H54 (cell line): Measurements from ENCODE around the gene SRSF11.
"Not testable (repeated sequence)": the region's sequence is repeated elsewhere in the genome, so short reads cannot be mapped to it uniquely, and the experiment has no call there.

Source experiments
- DNase-seq: peaks from one replicate; pipeline ENCODE4 v3.0.0; 2011; ENCODE audit warnings: low spot score, mixed read lengths; ENCODE audit not compliant: insufficient read length
- FAIRE-seq: peaks from 3 replicates; lab custom pipeline; 2011; peaks lifted over from hg19 to GRCh38; lab: Jason Lieb, UNC
- POLR2A ChIP-seq: IDR thresholded peaks from 2 replicates; pipeline ENCODE4 v1.6.1; 2011; ENCODE audit warnings: low read depth, mild to moderate bottlenecking, low read length

The SRSF11 gene

GRCh38 chr1:70221238-70222121, at the start of gene SRSF11:
SRSF11 (plus strand) TSS chr1:70221380; CDS start chr1:70221637, 257 bp downstream.
- DNase-seq = peak; percentile 66
- TF ChIP-seq POLR2A = peak; percentile 41
- FAIRE-seq = peak; percentile 87

DNA sequence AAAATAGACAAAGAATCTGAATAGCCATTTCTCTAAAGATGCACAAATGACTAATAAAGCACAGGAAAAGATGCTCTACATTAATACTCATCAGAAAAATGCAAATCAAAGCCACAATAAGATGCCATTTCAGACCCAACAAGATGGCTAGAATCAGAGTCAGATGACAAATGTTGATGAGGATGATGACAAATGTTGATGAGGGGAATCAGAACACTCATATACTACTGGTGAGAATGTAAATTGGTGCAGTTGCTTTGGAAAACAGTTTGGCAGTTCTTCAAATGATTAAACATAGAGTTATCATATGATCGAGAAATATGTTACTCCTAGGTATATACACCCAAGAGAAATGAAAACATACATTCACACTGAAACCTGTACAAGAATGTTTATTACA, 49.7 kb upstream of the SRSF11 start:
- no peak for TF ChIP-seq POLR2A
- DNase-seq (no peak), FAIRE-seq (peak; percentile 27)

GRCh38 chr1:70185181-70185580, 36.0 kb upstream of the SRSF11 start:
- not testable (repeated sequence) for FAIRE-seq, DNase-seq

DNA sequence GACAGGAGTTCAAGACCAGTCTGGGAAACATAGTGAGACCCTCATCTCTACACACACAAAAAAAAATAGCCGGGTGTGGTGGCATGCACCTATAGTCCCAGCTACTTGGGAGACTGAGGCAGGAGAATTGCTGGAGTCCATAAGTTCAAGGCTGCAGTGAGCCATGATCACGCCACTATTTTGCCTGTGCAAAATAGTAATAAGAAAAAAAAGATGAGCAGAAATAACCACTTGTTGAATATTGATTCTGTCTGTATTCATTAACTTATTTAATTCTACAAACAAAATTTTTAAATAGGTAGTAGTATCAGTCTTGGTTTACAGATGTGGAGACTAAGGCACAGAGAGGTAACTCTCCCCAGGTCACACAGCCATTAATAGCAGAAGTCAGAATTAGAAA, 32.7 kb upstream of the SRSF11 start:
- FAIRE-seq = no peak
- no peak for TF ChIP-seq POLR2A
- DNase-seq = no peak

DNA sequence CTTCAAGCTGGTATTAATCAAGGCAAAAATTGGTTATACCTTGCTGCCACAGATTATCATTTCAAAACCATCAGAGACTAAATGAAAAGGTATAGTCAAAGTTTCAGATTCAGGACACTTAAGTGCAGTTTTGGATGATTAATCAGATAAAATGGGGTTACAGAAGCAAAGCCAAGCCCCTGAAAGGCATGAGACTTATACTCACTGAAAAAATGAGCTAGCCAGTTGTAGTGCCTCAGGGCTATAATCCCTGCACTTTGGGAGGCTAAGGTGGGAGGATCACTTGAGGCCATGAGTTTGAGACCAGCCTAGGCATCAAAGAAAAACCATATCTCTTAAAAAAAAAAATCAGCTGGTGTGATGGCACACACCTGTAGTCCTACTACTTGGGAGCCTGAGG, 31.0 kb upstream of the SRSF11 start:
- DNase-seq (no peak), FAIRE-seq (no peak)
- TF ChIP-seq POLR2A = no peak

DNA sequence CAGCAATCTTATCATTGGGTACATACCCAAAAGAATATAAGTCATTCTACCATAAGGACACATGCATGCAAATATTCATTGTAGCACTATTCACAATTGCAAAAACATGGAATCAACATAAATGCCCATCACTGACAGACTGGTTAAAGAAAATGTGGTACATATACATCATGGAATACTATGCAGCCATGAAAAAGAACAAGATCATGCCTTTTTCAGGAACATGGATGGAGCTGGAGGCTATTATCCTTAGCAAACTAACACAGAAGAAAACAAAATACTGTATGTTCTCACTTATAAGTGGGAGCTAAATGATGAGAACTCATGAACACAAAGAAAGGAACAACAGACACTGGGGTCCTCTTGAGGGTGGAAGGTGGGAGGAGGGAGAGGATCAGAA, 28.7 kb upstream of the SRSF11 start:
- not testable (repeated sequence) for FAIRE-seq, DNase-seq

GRCh38 chr1:70194601-70195000, 26.6 kb upstream of the SRSF11 start:
- FAIRE-seq (no peak), DNase-seq (no peak)
- TF ChIP-seq POLR2A = no peak

- FAIRE-seq = no peak
- TF ChIP-seq POLR2A = no peak
Observed at GRCh38 chr1:70195342-70195741, 25.8 kb upstream of the SRSF11 start.

DNA sequence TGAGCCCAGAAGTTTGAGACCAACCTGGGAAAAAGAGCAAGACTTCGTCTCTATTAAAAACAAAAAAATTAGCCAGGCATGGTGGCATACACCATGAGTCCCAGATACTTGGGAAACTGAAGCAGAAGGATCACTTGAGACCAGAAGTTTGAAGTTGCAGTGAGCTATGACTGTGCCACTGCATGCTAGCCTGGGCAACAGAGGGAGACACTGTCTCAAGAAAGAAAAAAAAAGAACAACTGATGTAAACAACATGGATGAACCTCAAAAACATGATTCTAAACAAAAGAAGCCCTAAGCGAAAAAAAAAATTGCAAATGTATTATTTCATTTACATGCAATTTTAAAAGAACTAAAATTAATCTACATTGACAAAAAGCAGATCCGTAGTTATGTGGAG, 24.8 kb upstream of the SRSF11 start:
- no peak for TF ChIP-seq POLR2A
- DNase-seq (no peak), FAIRE-seq (peak; percentile 33)

More at GRCh38 chr1:70195342-70195741, 25.8 kb upstream of the SRSF11 start:
- no peak for DNase-seq

GRCh38 chr1:70200065-70200464, 21.1 kb upstream of the SRSF11 start:
- no peak for FAIRE-seq
- no peak for TF ChIP-seq POLR2A

DNA sequence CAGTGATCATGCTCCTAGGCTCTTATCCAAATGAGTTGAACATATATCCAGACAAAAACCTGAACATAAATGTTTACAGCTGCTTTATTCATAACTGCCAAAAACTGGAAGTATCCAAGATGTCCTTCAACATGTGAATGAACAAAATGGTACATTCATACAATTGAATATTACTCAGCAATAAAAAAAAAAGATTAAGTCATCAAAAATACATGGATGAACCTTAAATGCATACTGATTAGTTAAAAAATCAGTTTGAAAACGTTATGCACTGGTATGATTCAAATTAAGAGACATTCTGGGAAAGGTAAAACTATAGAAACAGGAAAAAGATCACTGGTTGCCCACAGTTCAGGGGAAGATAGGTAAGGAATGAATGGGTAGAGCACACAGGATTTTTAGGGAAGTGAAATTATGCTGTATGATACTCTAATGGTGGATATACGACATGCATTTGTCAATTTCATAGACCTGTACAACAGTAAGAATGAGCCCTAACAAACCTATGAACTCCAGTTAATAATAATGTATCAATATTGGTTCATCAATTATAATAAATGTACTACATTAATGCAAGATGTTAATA, 18.9 kb upstream of the SRSF11 start:
- no peak for FAIRE-seq

More at GRCh38 chr1:70200065-70200464, 21.1 kb upstream of the SRSF11 start:
- DNase-seq = no peak

DNA sequence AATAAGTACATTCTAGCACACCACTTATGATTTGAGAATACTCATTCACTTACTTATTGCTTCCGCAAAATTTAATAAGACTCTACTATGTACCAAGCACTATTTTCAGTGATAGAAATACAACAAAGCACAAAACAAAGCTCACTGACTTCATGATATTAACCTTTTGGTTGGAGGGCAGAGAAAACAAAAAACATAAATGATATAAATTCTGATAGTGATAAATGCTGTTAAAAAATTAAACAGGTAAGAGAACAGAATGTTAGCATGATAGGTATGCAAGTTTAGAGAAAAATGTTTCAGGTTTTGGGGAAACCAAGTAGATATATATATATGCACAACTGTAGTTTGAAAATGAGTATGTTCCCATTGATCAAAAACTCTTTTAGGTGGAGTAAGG, 17.0 kb upstream of the SRSF11 start:
- no peak for TF ChIP-seq POLR2A
- DNase-seq (no peak), FAIRE-seq (no peak)

More for the DNA sequence above, 18.9 kb upstream of the SRSF11 start:
- no peak for DNase-seq
- TF ChIP-seq POLR2A = no peak

DNA sequence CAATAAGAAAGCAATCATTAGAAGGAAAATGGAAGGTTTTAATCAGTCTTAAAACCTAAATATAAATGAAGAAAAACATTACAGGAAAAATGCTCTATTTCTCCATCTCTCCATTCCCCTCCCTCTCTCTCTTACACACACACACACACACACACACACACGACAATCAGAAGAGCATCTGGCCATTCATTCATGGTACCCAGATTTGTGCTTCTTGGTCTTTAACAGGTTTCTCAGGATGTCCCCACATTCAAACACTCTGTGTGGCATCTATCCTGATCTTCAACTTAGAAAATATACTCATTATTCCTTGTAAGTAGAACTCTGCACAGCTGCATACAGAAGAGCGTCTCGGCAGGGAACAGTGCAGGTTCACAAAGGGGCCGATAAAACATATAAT, 16.6 kb upstream of the SRSF11 start:
- TF ChIP-seq POLR2A = no peak
- FAIRE-seq (no peak), DNase-seq (no peak)

DNA sequence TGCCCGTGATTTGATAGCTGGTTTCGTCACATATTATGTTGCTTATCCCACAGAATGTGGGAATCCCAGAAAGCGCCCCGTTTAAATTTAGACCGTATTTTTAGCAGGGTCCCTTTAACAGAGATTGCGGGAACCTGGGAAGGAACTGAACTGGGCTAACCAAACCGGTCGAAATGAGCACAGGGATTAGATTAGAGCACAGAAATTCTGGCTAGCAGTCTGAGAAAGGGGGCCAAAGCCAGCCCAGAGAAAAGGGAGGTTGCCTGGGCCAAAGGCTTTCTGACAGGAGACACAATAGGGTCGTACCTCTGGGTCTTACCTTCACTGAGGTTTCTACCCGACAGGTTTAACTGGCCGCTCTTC, 16.1 kb upstream of the SRSF11 start:
- DNase-seq = peak; percentile 9
- FAIRE-seq = peak; percentile 6
- TF ChIP-seq POLR2A = no peak

GRCh38 chr1:70205434-70206118, 15.6 kb upstream of the SRSF11 start, which contains the start of gene LRRC40:
LRRC40 (minus strand) TSS chr1:70205579; CDS start chr1:70205540, 39 bp downstream.
- FAIRE-seq = peak; percentile 98
- peak; percentile 77 for DNase-seq
- TF ChIP-seq POLR2A = peak; percentile 51; the same call in 1 of the 2 replicates

DNA sequence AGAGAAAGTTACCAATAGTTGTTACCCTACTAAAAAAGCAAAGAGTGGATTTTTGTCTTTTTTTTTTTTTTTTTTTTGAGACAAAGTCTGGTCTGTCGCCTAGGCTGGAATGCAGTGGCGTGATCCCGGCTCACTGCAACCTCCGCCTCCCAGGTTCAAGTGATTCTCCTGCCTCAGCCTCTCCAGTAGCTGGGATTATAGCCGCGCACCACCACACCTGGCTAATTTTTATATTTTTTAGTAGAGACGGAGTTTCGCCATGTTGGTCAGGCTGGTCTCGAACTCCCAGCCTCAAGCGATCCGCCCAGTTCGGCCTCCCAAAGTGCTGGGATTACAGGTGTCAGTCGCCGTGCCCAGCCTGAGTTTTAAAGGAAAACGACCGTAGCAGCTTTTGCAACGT, 14.3 kb upstream of the SRSF11 start:
- DNase-seq, FAIRE-seq: not testable (repeated sequence)
